GM12874 (cell line): ENCODE measurements around the gene SYT8.

ENCODE experiments used
- TF ChIP-seq, protein P1 (sequence below): IDR thresholded peaks from 2 replicates; pipeline ENCODE4 v1.5.1; 2011; ENCODE audit warnings: low read depth, mild to moderate bottlenecking, control low read depth, low read length, moderate library complexity; ENCODE audit not compliant: insufficient read depth

The SYT8 gene

DNA sequence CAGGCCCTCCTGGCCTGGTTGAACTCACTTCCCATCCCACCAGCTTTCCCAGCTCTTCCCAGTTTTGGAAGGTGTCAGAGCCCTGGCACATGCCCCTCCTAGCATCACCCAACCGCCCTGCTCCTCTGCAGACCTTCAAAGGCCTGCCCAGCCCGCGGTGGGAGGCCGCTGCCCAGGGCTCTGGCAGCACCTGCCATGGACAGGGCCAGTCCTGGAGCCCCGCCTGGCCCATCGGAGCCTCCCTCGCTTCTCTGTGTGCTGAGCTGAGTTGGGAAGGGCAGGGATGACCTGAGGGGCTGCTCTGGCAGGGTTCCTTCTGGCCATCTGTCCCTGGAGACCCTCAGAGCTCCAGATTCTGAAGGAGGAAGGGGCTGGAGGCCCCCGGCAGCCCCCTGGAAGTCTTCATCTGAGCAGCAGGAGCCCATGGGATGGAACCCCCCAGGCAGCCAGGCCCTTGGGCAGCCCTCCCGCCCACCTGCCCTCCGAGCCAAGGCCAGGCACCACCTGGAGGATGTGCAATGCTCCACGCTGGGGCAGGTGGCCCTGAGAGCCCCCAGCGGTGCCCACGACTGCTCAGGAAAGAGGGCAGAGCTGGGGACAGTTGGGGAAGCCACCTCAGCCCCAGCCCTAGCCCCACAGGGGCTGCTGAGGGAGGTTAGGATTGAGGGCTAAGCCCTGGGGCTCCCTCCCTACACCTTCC, 21.7 kb downstream of the SYT8 start:
- TF ChIP-seq, protein P1, sequence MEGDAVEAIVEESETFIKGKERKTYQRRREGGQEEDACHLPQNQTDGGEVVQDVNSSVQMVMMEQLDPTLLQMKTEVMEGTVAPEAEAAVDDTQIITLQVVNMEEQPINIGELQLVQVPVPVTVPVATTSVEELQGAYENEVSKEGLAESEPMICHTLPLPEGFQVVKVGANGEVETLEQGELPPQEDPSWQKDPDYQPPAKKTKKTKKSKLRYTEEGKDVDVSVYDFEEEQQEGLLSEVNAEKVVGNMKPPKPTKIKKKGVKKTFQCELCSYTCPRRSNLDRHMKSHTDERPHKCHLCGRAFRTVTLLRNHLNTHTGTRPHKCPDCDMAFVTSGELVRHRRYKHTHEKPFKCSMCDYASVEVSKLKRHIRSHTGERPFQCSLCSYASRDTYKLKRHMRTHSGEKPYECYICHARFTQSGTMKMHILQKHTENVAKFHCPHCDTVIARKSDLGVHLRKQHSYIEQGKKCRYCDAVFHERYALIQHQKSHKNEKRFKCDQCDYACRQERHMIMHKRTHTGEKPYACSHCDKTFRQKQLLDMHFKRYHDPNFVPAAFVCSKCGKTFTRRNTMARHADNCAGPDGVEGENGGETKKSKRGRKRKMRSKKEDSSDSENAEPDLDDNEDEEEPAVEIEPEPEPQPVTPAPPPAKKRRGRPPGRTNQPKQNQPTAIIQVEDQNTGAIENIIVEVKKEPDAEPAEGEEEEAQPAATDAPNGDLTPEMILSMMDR, result no peak

DNA sequence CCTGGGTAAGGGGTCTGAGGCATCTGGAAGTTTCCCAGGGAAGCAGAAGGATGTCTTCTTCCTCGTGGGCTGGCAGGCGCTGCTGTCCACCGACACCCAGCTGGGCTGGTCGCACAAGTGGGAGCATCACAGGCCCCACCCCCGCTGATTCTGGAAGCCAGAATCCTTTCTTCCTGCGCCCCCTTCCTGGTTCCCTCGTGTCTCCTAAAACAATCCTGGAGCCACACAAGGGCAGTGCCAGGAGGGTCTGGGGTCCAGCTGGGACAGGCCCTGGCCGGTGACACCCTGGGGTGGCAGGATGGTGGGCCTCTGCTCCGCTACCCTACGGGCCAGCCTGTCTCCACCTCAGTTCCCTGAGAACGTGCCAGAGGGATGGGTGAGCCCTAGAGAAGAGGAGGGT, 22.3 kb downstream of the SYT8 start:
- TF ChIP-seq, protein P1, result no peak

DNA sequence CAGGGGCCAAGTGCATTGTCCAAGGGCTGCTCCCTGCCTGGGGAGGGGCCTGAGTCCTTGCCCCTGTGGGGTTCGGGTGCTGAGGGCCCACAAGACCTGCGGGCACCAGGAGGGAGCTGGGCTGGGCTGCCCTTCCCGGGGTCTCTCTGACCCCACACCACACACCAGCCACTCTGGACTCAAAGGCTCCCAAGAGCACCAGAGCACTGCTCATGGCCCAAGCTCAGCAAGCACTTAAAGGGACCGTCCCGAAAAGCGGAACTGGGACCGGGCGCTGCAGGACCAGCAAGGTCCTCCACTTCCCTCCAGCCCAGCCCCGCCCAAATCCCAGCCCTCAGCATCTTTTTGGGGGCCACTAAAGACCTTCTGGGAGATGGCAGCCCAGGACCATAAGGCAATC, 23.4 kb downstream of the SYT8 start:
- TF ChIP-seq, protein P1, result no peak

DNA sequence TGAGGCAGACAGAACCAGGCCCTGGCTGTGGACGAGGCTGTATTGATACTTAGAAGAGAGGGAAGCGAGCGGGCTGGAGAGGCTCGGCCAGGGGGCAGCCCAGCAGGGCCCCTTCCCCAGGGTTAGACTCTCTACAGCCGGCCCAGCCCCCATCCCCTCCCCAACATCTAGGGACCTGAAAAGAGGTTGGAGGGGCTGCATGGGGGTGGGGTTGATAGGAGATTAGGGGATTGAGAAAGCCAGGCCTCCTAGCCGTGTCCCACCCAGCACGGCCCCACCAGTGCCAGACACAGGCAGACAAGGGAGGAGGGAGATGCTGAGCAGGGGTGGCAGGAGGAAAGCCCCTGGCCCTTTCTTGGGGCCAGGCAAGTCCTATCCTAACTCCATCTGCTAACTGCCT, 23.8 kb downstream of the SYT8 start:
- TF ChIP-seq, protein P1, result no peak

DNA sequence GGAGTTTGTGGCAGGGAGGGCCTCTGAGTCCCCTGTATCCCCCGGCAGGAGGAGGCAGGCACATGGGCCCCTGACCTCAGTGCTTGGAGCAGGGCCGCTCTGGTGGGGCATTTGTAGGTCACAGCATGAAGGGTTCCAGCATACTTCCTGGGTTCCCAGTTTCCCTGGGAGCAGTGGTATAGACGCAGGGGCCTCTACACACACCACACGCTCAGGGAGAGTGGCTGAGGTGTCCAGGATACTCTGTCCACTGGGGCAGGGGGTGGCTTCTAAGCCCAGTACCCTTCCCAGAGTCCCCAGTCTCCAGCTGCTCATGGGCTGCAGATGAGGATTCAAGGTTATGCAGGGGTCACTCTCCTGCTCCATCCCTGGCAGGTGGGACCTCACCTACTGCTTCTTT, 24.2 kb downstream of the SYT8 start:
- TF ChIP-seq, protein P1, result no peak

DNA sequence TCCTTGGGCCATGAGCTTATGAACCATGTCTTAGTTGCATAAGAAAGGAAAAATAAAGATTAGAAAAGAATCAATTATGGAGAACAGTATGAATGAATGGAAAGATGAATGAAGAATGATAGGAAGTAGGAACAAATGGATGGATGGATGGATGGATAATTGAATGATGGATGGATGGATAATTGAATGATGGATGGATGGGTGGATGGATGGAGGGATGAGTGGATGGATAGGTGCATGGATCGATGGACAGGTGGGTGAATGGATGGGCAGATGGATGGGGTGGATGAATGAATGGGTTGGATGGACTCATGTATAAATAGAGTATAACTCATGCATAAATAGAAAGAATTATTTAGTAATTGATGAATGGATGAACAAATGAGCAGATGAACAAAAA, 25.3 kb downstream of the SYT8 start:
- TF ChIP-seq, protein P1, result no peak

DNA sequence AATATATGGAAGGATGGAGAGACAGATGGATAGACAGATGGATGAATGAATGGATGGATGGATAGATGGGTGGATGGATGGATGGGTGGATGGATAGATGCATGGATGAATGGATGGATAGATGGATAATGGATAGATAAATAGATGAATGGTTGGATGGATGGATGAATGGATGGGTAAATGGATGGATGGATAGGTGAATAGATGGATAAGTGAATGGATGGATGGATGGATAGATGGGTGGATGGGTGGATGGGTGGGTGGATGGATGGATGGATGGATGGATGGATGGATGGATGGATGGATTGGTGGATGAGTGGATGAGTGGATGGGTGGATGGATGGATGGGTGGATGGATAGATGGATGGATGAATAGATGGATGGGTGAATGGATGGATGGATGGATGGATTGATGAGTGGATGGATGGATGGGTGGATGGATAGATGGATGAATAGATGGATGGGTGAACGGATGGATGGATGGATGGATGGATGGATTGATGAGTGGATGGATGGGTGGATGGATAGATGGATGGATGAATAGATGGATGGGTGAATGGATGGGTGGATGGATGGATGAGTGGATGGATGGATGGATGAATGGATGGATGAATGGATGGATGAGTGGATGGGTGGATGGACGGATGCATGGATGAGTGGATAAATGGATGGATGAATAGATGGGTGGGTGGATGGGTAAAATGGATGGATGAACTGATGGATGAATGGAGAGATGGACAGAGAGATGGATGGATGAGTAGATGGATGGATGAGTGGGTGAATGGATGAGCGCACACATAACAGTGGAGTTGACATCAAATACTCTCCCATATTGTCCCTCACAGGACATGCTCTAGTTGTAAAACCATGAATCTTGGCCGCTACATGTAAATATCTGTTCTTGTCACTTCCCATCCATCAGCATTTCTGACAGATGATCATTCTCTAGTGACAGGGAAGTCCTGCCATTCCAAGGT, 26.9 kb downstream of the SYT8 start:
- TF ChIP-seq, protein P1, result no peak
